GM19397 (cell line): ENCODE data around the gene UTS2.

Source experiments
- ATAC-seq: cut with Tn5 transposase; IDR thresholded peaks from one replicate; pipeline ENCODE4 v1.9.1; 2021; ENCODE audit warnings: mild to moderate bottlenecking, moderate library complexity; ENCODE audit not compliant: unreplicated experiment

UTS2 gene

GRCh38 chr1:7813677-7814373 lies 39.0 kb downstream of the UTS2 start:
- ATAC-seq = no peak

- ATAC-seq = no peak
Measured at GRCh38 chr1:7811476-7811875, 41.4 kb downstream of the UTS2 start.

- ATAC-seq = no peak
Measured at GRCh38 chr1:7810395-7810794, 42.5 kb downstream of the UTS2 start.

- no peak for ATAC-seq
Measured at GRCh38 chr1:7809742-7810141, 43.1 kb downstream of the UTS2 start.

GRCh38 chr1:7808253-7808844 lies 44.5 kb downstream of the UTS2 start:
- ATAC-seq = no peak

- ATAC-seq = no peak
Measured at GRCh38 chr1:7805460-7805859, 47.4 kb downstream of the UTS2 start.
